ENCODE data around the gene TPO.

TPO gene

GRCh38 chr2:1521878-1522830 lies 108.9 kb downstream of the TPO start:
- DNase-seq (ENCODE audit: low read depth, low spot score) = no peak

GRCh38 chr2:1527153-1527992 lies 114.1 kb downstream of the TPO start:
- no peak for DNase-seq (ENCODE audit: low read depth, low spot score)

GRCh38 chr2:1528273-1529064 lies 115.2 kb downstream of the TPO start:
- DNase-seq (ENCODE audit: low read depth, low spot score) = no peak

GRCh38 chr2:1538663-1539062 lies 125.4 kb downstream of the TPO start:
- DNase-seq (ENCODE audit: low read depth, low spot score) = no peak

- no peak for DNase-seq (ENCODE audit: low read depth, low spot score)
These were observed 126.2 kb downstream of the TPO start for GRCh38 chr2:1539441-1539840.

GRCh38 chr2:1539973-1540372 lies 126.7 kb downstream of the TPO start:
- DNase-seq (ENCODE audit: low read depth, low spot score) = no peak

- no peak for DNase-seq (ENCODE audit: low read depth, low spot score)
These were observed 127.2 kb downstream of the TPO start for GRCh38 chr2:1540481-1540880.

- no peak for DNase-seq (ENCODE audit: low read depth, low spot score)
These were observed 127.8 kb downstream of the TPO start for GRCh38 chr2:1541040-1541439.

GRCh38 chr2:1541819-1542475 lies 128.7 kb downstream of the TPO start:
- no peak for DNase-seq (ENCODE audit: low read depth, low spot score)

GRCh38 chr2:1542971-1543370 lies 129.7 kb downstream of the TPO start:
- DNase-seq (ENCODE audit: low read depth, low spot score) = no peak

GRCh38 chr2:1543776-1544477 lies 130.7 kb downstream of the TPO start:
- no peak for DNase-seq (ENCODE audit: low read depth, low spot score)

- no peak for DNase-seq (ENCODE audit: low read depth, low spot score)
These were observed 131.3 kb downstream of the TPO start for GRCh38 chr2:1544478-1545069.

GRCh38 chr2:1546023-1546591 lies 132.8 kb downstream of the TPO start:
- DNase-seq (ENCODE audit: low read depth, low spot score) = no peak

- no peak for DNase-seq (ENCODE audit: low read depth, low spot score)
These were observed 133.6 kb downstream of the TPO start for GRCh38 chr2:1546901-1547300.

GRCh38 chr2:1548910-1549673 lies 135.8 kb downstream of the TPO start:
- no peak for DNase-seq (ENCODE audit: low read depth, low spot score)

- no peak for DNase-seq (ENCODE audit: low read depth, low spot score)
These were observed 136.8 kb downstream of the TPO start for GRCh38 chr2:1550076-1550475.

GRCh38 chr2:1550658-1551316 lies 137.5 kb downstream of the TPO start:
- DNase-seq (ENCODE audit: low read depth, low spot score) = peak; percentile 36

GRCh38 chr2:1551905-1552304 lies 138.6 kb downstream of the TPO start:
- no peak for DNase-seq (ENCODE audit: low read depth, low spot score)

GRCh38 chr2:1552611-1553010 lies 139.3 kb downstream of the TPO start:
- DNase-seq (ENCODE audit: low read depth, low spot score) = no peak
